Stimulated activated CD4-positive, alpha-beta T cell treated with anti-CD3 and anti-CD28 coated beads, Interleukin-2, amount 100 ng/mL, for 4 hours (primary cell): ENCODE results near the gene SELENOW.

Experiments
- DNase-seq: peaks from one replicate; pipeline ENCODE4 v3.0.0-alpha.2; 2020; ENCODE audit warnings: low read depth

The SELENOW gene

DNA sequence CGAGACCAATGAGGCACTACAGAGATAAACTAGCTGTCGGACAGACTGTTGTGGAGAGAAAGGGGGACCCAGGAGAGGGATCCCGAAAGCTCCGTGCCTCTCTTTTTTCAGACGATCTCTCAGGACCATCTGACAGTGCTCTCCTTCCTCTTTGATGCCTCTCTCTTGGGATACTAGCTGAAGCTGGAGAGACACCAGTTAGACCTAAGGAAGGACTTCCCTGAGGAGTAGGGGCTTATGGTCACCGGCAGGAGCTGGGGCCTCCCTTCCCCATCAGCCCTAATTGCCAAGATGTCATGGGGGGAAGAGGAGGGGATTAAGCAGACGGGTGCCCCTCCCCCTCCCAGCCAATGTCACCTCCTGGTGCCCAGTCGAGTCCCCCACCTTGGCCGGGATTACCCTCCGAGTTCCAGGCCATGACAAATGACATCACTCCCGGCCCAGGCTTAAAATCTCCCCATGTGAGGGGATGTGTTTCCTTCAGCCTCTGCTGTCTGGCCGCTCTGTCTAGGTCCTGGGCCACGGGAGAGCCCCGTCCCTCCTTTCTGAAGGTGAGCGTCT is 43.0 kb downstream of the SELENOW start, which contains the start of gene CRX:
Gene CRX (plus strand): TSS at position 478 of the 561 bp plus-strand sequence. CDS start 12,507 bp downstream, outside the sequence.
- DNase-seq, result no peak

DNA sequence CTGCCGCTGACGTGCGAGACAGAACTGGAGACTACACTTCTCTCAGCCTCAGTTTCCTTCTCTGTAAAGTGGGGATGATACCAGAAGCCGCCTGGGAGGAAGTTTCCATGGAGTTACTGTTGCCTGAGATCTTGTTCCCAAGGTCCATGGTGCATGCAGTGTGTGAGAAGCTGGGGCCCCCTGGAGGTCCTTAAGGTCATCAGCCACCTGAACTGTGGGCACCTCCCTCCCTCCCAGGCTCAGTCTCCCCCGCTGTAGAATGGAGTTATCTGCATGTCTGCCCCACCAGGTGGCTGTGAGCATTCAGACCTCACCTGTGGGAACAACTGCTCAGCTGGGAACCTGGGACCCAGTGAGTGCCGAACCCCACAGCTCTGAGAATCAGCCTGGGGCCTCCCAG is 45.9 kb downstream of the SELENOW start:
- DNase-seq, result no peak

DNA sequence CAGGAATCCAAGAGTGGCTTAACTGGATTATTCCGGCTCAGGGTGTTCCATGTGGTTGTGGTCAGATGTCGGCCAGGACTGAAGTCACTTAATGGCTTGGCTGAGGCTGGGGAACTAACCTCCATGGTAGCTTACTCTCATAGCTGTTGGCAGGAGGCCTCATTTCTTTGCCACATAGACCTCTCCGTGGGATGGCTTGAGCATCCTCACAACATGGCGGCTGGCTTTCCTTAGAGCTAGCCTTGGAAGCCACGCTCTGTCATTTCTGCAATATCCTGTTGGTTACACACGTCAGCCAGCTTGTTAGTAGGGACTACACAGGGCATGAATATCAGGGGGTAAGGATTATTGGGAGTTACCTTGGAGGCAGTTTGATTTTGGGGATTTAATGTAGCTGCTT is 48.3 kb downstream of the SELENOW start:
- DNase-seq, result no peak

DNA sequence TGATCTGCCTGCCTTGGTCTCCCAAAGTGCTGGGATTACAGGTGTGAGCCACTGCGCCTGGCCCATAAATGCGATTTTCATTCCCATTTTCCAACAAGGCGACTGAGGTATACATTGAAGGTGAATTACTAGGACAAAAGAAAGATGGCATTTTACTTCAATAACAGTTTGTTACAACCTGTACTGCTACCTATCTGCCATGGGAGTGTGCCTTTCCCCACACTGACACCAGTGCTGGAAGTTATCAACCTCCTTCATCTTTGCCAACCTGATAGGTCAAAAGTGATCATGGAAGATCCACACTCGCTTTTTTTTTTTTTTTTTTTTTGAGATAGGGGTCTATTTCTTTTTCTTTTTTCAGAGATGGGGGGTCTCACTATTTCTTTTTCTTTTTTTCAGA is 54.2 kb downstream of the SELENOW start:
- no peak for DNase-seq
